Measurements from ENCODE around the gene ARHGDIB.

ARHGDIB gene

DNA sequence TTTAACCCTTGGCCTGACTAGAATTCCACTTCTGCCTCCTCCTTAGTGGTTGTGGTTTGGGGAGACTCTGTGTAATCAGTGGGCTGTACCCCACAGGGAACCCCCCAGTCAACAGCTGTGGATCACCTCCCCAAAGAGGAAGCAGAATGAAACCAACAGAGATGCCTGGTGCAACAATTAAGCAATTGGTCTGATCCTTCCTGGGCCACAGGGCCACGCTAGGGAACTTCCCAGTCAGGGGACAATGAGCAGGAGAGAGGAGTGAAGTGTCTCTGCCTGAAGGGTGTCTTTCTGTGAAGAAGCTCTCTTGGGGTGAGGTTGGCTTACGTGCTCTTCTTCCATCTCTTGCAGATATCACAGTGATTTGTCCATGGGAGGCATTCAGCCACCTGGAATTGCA is 19.6 kb upstream of the ARHGDIB start:
- H3K4me3 ChIP-seq (ENCODE audit: low read length) = no peak overlapping the region
- H3K4me1 ChIP-seq (ENCODE audit: insufficient read depth, low read length) = no peaks in the 10 kb centered on the region
- H3K27me3 ChIP-seq (ENCODE audit: insufficient read depth, low read length) = no peaks in the 10 kb centered on the region
- H3K36me3 ChIP-seq (ENCODE audit: insufficient read depth, low read depth, low read length) = no peaks in the 10 kb centered on the region
- no peaks in the 10 kb centered on the region for H3K9me3 ChIP-seq (ENCODE audit: insufficient read depth, low read depth, low read length)
- H3K9ac ChIP-seq (ENCODE audit: low read depth, low read length) = no peak overlapping the region
- no peak overlapping the region for H3K27ac ChIP-seq (ENCODE audit: low read length)

DNA sequence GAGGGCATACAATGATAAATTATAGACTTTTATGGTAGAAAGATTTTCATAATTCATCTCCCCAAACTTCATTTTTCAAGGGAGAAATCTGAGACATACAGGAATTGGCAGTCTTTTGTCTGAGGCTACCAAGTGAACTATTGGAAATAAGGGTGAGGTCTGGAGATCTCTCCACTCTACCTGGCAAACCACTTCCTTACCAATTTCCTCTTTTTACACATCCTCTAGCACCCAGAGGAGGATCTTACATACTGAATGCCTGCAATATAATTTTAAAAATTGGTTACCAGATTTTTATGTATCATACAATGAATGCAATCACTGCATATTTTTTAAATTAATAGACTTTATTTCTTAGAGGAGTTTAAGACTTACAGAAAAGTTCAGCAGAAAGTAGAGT is 18.1 kb upstream of the ARHGDIB start:
- Histone ChIP-seq H3K9ac (ENCODE audit: low read depth, low read length) (no peak overlapping the region), H3K4me1 (ENCODE audit: insufficient read depth, low read length) (no peaks in the 10 kb centered on the region), H3K27me3 (ENCODE audit: insufficient read depth, low read length) (no peaks in the 10 kb centered on the region), H3K27ac (ENCODE audit: low read length) (no peak overlapping the region), H3K9me3 (ENCODE audit: insufficient read depth, low read depth, low read length) (no peaks in the 10 kb centered on the region), H3K36me3 (ENCODE audit: insufficient read depth, low read depth, low read length) (no peaks in the 10 kb centered on the region), H3K4me3 (ENCODE audit: low read length) (no peak overlapping the region)

DNA sequence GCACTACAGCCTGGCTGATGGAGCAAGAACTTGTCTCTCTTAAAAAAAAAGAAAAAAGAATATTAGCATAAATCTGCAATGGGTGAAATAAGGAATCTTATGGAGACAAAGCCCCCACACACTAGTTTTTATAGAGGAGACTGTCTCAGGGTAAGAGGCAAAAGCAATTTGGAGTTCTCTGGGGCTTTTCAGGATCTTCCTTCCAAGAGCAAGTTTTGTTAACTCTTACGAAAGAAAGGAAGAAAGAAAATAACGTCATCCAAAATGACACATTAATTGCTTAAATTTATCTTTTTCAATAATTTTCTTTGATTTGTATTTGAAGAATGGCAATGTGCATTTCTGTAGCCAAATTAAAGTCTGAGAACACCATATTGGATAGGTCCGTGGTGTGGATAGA is 15.3 kb upstream of the ARHGDIB start:
- no peaks in the 10 kb centered on the region for H3K27me3 ChIP-seq (ENCODE audit: insufficient read depth, low read length)
- H3K27ac ChIP-seq (ENCODE audit: low read length) = no peak overlapping the region
- no peaks in the 10 kb centered on the region for H3K4me1 ChIP-seq (ENCODE audit: insufficient read depth, low read length)

DNA sequence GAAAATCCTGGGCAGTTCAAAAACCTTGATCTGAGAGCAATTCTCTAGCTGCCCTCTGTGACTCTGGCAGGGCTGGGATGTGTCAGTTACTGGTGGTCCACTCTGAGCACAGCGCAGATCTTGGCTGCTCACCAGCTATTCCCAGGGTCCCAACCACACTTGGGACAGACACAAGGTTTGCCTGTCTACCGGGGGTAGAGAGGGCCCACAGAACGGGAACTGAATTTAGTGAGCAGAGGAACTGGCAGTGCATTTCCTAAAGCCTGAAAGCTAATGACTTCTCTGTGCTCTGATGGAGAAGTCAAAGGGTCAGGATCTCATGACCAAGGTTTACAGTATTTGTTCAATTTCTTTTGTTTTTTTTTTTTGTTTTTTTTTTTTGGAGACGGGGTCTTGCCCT is 14.1 kb upstream of the ARHGDIB start:
- Histone ChIP-seq H3K9me3 (ENCODE audit: insufficient read depth, low read depth, low read length) (no peaks in the 10 kb centered on the region), H3K27me3 (ENCODE audit: insufficient read depth, low read length) (no peaks in the 10 kb centered on the region), H3K9ac (ENCODE audit: low read depth, low read length) (no peak overlapping the region), H3K4me1 (ENCODE audit: insufficient read depth, low read length) (no peaks in the 10 kb centered on the region), H3K36me3 (ENCODE audit: insufficient read depth, low read depth, low read length) (no peaks in the 10 kb centered on the region), H3K27ac (ENCODE audit: low read length) (no peak overlapping the region), H3K4me3 (ENCODE audit: low read length) (no peak overlapping the region)

More for the DNA sequence above, 15.3 kb upstream of the ARHGDIB start:
- H3K9ac ChIP-seq (ENCODE audit: low read depth, low read length) = no peak overlapping the region
- no peaks in the 10 kb centered on the region for H3K36me3 ChIP-seq (ENCODE audit: insufficient read depth, low read depth, low read length)
- no peak overlapping the region for H3K4me3 ChIP-seq (ENCODE audit: low read length)
- H3K9me3 ChIP-seq (ENCODE audit: insufficient read depth, low read depth, low read length) = no peaks in the 10 kb centered on the region

DNA sequence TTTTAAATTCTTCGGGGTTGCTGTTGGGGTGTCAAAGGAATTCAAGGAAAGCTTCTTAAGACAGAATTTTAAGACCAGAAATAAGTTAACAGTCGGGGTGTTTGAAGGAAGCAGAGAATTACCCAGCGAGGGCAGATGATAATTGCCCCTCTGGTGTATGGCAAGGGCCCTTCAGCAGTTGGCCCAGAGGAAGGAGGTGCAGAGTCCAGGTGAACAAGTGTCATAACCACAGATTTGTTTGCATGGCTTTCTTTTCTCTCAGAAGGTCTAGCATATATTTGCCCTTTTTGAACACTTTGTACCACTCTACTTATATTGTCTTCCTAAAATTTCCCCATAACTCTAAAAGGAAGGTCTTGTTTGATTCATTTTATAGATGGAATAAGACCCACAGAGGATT is 13.2 kb upstream of the ARHGDIB start:
- no peak overlapping the region for H3K27ac ChIP-seq (ENCODE audit: low read length)

DNA sequence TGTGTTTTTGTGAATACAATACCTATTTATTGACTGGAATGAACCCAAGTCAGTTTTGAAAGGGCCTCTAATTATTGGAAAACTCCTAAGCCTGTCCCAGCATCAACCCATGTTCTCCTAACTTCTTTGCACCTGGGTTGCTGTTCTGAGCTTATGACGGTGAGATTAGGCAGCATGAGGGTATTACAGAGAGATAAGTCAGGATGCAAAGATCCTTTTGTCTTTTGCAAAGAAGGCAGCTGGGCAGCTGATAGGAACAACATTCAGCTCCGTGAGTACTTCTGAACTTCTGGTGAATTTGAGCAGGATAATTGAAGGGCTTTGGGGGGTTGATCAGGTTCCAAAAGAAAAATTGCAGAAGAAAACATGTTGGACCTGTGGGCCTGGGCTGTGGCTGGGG is 11.4 kb upstream of the ARHGDIB start, which contains the start of gene PDE6H:
Gene PDE6H, plus strand, starts transcription at position 227 of the 400 bp plus-strand sequence. CDS start 4,971 bp downstream, outside the sequence.
- H3K4me1 ChIP-seq (ENCODE audit: insufficient read depth, low read length) = no peaks in the 10 kb centered on the region
- no peaks in the 10 kb centered on the region for H3K27me3 ChIP-seq (ENCODE audit: insufficient read depth, low read length)
- H3K9ac ChIP-seq (ENCODE audit: low read depth, low read length) = no peak within 1 kb of the TSS
- H3K4me3 ChIP-seq (ENCODE audit: low read length) = no peak within 1 kb of the TSS
- H3K27ac ChIP-seq (ENCODE audit: low read length) = no peak within 1 kb of the TSS
- no peaks in the 10 kb centered on the region for H3K9me3 ChIP-seq (ENCODE audit: insufficient read depth, low read depth, low read length)
- no peaks in the 10 kb centered on the region for H3K36me3 ChIP-seq (ENCODE audit: insufficient read depth, low read depth, low read length)

More for the DNA sequence above, 13.2 kb upstream of the ARHGDIB start:
- no peak overlapping the region for H3K4me3 ChIP-seq (ENCODE audit: low read length)
- no peak overlapping the region for H3K9ac ChIP-seq (ENCODE audit: low read depth, low read length)
- H3K9me3 ChIP-seq (ENCODE audit: insufficient read depth, low read depth, low read length) = no peaks in the 10 kb centered on the region
- H3K36me3 ChIP-seq (ENCODE audit: insufficient read depth, low read depth, low read length) = no peaks in the 10 kb centered on the region
- no peaks in the 10 kb centered on the region for H3K27me3 ChIP-seq (ENCODE audit: insufficient read depth, low read length)
- no peaks in the 10 kb centered on the region for H3K4me1 ChIP-seq (ENCODE audit: insufficient read depth, low read length)

DNA sequence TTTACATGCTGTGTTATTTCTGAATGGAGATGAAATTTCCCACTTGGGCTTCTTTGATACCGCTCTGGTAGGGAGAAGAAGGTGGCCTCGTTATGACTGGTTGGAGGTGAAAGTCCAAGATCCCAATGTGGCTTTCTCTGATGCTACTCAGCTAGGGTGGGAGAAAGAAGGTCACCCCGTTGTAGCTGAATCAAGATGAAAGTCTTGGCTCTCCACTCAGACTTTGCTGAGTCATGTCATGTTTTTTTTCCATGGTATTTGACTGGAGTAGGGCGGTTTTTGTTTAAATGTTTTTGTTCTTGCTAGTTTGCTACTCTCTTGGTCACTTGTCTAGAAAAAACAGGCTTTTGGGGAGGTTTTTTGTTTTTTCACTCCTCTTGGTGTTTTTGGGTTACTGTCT is 9.1 kb upstream of the ARHGDIB start:
- Histone ChIP-seq H3K27ac (ENCODE audit: low read length) (no peak overlapping the region), H3K4me1 (ENCODE audit: insufficient read depth, low read length) (no peaks in the 10 kb centered on the region), H3K27me3 (ENCODE audit: insufficient read depth, low read length) (no peaks in the 10 kb centered on the region)

DNA sequence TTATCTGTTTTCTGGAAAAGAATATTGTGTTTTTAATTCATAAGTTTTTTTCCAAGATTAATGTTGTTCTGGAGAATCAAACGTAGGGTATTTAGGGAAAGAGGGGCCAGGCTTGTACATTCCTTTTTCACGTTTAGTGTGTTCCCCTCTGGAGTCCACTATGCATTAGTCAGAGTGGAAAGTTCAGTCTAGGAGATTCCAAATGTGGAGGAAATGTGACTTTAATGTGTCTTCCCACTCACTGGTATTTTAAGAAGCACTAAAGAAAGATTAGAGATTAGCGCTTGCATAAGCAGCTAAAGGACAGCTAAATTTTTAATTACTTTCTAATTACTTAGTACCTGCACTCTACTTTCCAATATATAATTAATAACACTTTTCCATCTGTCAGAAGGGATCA is 7.1 kb upstream of the ARHGDIB start:
- H3K4me1 ChIP-seq (ENCODE audit: insufficient read depth, low read length) = no peaks in the 10 kb centered on the region
- H3K27ac ChIP-seq (ENCODE audit: low read length) = no peak overlapping the region
- no peak overlapping the region for H3K9ac ChIP-seq (ENCODE audit: low read depth, low read length)
- H3K36me3 ChIP-seq (ENCODE audit: insufficient read depth, low read depth, low read length) = no peaks in the 10 kb centered on the region
- H3K9me3 ChIP-seq (ENCODE audit: insufficient read depth, low read depth, low read length) = no peaks in the 10 kb centered on the region
- H3K27me3 ChIP-seq (ENCODE audit: insufficient read depth, low read length) = no peaks in the 10 kb centered on the region
- H3K4me3 ChIP-seq (ENCODE audit: low read length) = no peak overlapping the region

More for the DNA sequence above, 9.1 kb upstream of the ARHGDIB start:
- no peaks in the 10 kb centered on the region for H3K9me3 ChIP-seq (ENCODE audit: insufficient read depth, low read depth, low read length)
- H3K4me3 ChIP-seq (ENCODE audit: low read length) = no peak overlapping the region
- H3K36me3 ChIP-seq (ENCODE audit: insufficient read depth, low read depth, low read length) = no peaks in the 10 kb centered on the region
- no peak overlapping the region for H3K9ac ChIP-seq (ENCODE audit: low read depth, low read length)

DNA sequence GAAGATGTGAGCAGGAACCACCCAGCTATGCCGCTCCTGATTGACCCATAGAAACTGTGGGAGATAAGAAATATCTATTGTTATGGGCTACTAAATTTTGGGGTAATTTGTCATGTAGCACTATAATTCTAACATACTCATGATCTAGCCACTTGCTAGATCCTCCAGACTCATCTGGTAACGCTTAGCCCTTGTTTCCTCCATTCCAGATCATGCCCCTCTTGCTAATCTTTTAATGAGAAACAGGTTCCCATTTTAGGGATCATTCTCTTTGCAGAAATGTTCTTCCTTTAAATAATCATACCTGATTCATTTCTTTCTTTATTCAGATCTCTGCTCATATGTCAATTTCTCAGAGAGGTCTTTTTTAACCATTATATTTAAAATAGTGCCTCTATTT is 3.8 kb upstream of the ARHGDIB start:
- Histone ChIP-seq H3K27me3 (ENCODE audit: insufficient read depth, low read length) (no peaks in the 10 kb centered on the region), H3K27ac (ENCODE audit: low read length) (no peak overlapping the region), H3K4me1 (ENCODE audit: insufficient read depth, low read length) (no peaks in the 10 kb centered on the region), H3K9ac (ENCODE audit: low read depth, low read length) (no peak overlapping the region), H3K4me3 (ENCODE audit: low read length) (no peak overlapping the region), H3K36me3 (ENCODE audit: insufficient read depth, low read depth, low read length) (no peaks in the 10 kb centered on the region), H3K9me3 (ENCODE audit: insufficient read depth, low read depth, low read length) (no peaks in the 10 kb centered on the region)

DNA sequence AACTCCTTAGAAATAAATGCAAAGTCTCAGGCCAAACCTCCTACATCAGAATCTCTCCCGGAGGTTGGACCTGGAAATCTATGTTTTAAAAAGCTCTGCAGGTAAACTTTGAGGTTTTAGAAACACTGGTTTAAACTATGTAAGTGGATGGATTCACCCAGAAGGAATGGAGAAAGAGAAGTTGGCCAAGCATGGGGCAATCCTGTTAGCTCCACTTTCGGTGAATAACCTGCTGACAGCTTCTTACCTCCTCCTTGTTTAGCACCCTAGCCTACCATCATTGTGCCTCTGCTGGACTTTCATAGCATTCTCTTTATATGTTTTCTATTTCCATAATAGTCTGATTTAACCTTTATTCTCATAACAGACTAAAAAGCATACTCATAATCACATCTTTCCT is 3.0 kb upstream of the ARHGDIB start:
- Histone ChIP-seq H3K4me3 (ENCODE audit: low read length) (no peak overlapping the region), H3K9ac (ENCODE audit: low read depth, low read length) (no peak overlapping the region), H3K27me3 (ENCODE audit: insufficient read depth, low read length) (no peaks in the 10 kb centered on the region), H3K4me1 (ENCODE audit: insufficient read depth, low read length) (no peaks in the 10 kb centered on the region), H3K9me3 (ENCODE audit: insufficient read depth, low read depth, low read length) (no peaks in the 10 kb centered on the region), H3K36me3 (ENCODE audit: insufficient read depth, low read depth, low read length) (no peaks in the 10 kb centered on the region), H3K27ac (ENCODE audit: low read length) (no peak overlapping the region)

DNA sequence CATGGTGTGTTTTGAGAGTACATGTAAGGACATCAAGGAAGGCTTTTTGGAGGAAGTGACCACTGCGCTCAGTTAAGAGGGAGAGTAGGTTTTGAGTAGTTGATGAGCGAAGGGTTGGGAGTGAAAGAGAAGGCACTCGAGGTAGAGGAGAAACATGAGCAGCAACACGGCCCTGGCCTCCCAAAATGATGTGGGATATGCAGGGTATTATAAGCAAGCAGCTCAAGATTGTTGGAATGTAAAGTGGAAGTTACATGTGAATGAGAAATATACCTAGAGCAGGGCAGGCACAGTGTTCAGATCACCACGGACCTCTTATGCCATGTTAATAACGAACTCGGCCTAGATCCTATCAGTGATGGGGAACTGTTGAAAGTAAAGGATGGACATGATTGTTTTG is 2.1 kb upstream of the ARHGDIB start:
- Histone ChIP-seq H3K4me3 (ENCODE audit: low read length) (no peak overlapping the region), H3K4me1 (ENCODE audit: insufficient read depth, low read length) (no peaks in the 10 kb centered on the region), H3K9ac (ENCODE audit: low read depth, low read length) (no peak overlapping the region)

DNA sequence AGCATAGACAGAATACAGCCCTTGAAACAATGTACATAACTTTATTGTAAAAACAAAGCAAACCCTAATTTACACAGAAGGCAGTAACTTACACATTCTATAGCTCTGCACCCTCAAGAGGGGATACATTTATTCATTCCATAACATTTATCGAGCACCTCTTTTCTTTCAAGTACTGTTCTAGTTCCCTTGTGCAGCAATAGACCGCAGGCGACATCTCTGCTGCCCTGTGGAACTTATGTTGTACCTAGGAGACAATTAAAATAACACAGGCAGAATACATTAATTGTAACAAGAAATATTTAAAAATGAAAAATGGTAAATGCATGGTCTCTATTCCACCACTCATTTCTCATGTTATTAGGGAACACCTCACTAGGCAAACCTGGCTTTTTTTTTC is 1.4 kb upstream of the ARHGDIB start:
- H3K27ac ChIP-seq (ENCODE audit: low read length) = no peak overlapping the region
- H3K9ac ChIP-seq (ENCODE audit: low read depth, low read length) = no peak overlapping the region
- H3K9me3 ChIP-seq (ENCODE audit: insufficient read depth, low read depth, low read length) = no peaks in the 10 kb centered on the region
- no peaks in the 10 kb centered on the region for H3K4me1 ChIP-seq (ENCODE audit: insufficient read depth, low read length)
- no peaks in the 10 kb centered on the region for H3K27me3 ChIP-seq (ENCODE audit: insufficient read depth, low read length)
- H3K36me3 ChIP-seq (ENCODE audit: insufficient read depth, low read depth, low read length) = no peaks in the 10 kb centered on the region
- H3K4me3 ChIP-seq (ENCODE audit: low read length) = no peak overlapping the region

More for the DNA sequence above, 2.1 kb upstream of the ARHGDIB start:
- Histone ChIP-seq H3K9me3 (ENCODE audit: insufficient read depth, low read depth, low read length) (no peaks in the 10 kb centered on the region), H3K27me3 (ENCODE audit: insufficient read depth, low read length) (no peaks in the 10 kb centered on the region), H3K36me3 (ENCODE audit: insufficient read depth, low read depth, low read length) (no peaks in the 10 kb centered on the region), H3K27ac (ENCODE audit: low read length) (no peak overlapping the region)

DNA sequence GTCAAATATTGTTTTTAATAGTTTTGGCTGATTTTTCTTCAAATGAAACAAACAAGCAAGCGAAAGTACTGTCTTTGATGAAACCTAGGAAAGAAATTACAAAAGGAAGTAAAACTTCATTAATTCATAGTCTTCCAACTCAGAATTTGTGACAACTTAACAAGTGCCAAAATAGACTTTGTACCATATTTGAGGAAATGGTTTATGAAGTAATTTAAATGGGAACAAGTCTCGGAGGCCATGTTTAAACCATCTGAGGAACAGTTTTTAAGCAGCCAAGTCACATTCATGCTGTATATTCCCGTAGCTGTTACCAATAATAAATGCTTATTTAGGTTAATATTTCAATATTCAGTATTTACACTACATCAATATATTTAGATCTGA is 745 bp upstream of the ARHGDIB start:
- Histone ChIP-seq H3K9ac (ENCODE audit: low read depth, low read length) (no peak overlapping the region), H3K27ac (ENCODE audit: low read length) (no peak overlapping the region)

More for the DNA sequence above, 745 bp upstream of the ARHGDIB start:
- no peaks in the 10 kb centered on the region for H3K36me3 ChIP-seq (ENCODE audit: insufficient read depth, low read depth, low read length)
- H3K27me3 ChIP-seq (ENCODE audit: insufficient read depth, low read length) = no peaks in the 10 kb centered on the region
- H3K9me3 ChIP-seq (ENCODE audit: insufficient read depth, low read depth, low read length) = no peaks in the 10 kb centered on the region
- H3K4me3 ChIP-seq (ENCODE audit: low read length) = no peak overlapping the region
- no peaks in the 10 kb centered on the region for H3K4me1 ChIP-seq (ENCODE audit: insufficient read depth, low read length)
